Fibroblast of villous mesenchyme (primary cell): ENCODE measurements around the gene PIK3R5. TPM values are rescaled to one million over a fixed set of nuclear protein-coding genes. Genes with fewer than 3 reads are reported as not detected.

Source experiments
- DNase-seq: peaks from one replicate; pipeline ENCODE4 v3.0.0-alpha.2; 2010; ENCODE audit warnings: low read depth
- H3K4me3 ChIP-seq: 2 replicates; pipeline ENCODE4 v1.5.1; 2011; ENCODE audit warnings: low read depth, mild to moderate bottlenecking, low read length
- total RNA-seq: library from RNA; depleted of rRNA; stranded (reverse); fragments of >200 nt; gene quantifications from 2 replicates; pipeline ENCODE4 v1.2.3, GENCODE V29; 2012
- TF ChIP-seq, protein P1 (sequence below): IDR thresholded peaks from 2 replicates; pipeline ENCODE4 v1.5.1; 2012; ENCODE audit warnings: low read depth, mild to moderate bottlenecking, low read length; ENCODE audit not compliant: insufficient read depth

Gene PIK3R5
- total RNA-seq, 1 donor = not detected

DNA sequence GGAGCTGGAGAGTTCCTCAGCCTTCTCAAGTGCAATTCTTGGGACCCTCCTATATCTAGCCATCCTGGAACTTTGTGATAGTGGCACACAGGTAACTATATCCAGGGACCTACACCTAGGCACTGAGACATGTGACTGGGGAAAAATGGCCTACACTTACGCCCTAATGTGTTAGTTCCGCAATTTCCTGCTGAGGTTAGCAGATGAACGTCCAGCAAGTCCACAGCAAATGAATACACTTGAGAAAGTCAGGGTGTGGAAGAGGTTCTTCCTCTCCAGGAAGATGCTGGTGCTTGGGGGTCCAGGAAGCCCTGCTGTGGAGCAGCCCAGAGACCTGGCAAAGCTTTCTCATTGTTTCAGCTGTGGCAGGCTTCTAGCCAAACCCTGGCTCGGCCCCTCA is 20.8 kb downstream of the PIK3R5 start:
- H3K4me3 ChIP-seq = no peak overlapping the region
- TF ChIP-seq, protein P1, sequence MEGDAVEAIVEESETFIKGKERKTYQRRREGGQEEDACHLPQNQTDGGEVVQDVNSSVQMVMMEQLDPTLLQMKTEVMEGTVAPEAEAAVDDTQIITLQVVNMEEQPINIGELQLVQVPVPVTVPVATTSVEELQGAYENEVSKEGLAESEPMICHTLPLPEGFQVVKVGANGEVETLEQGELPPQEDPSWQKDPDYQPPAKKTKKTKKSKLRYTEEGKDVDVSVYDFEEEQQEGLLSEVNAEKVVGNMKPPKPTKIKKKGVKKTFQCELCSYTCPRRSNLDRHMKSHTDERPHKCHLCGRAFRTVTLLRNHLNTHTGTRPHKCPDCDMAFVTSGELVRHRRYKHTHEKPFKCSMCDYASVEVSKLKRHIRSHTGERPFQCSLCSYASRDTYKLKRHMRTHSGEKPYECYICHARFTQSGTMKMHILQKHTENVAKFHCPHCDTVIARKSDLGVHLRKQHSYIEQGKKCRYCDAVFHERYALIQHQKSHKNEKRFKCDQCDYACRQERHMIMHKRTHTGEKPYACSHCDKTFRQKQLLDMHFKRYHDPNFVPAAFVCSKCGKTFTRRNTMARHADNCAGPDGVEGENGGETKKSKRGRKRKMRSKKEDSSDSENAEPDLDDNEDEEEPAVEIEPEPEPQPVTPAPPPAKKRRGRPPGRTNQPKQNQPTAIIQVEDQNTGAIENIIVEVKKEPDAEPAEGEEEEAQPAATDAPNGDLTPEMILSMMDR = no peak
- no peak for DNase-seq

DNA sequence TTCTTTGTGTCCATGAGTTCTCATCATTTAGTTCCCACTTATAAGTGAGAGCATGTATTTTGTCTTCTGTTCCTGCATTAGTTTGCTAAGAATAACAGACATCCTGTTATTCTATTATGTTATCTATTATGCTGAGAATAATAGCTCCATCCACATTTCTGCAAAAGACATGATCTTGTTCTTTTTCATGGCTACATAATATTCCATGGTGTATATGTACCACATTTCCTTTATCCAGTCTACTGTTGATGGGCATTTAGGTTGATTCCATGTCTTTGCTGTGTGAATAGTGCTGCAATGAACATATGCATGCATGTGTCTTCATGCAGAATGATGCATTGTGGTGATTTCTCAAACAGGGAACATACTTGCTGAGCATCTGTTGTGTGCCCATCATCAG is 21.4 kb downstream of the PIK3R5 start:
- DNase-seq = no peak
- no peak overlapping the region for H3K4me3 ChIP-seq
- TF ChIP-seq, protein P1 = no peak

DNA sequence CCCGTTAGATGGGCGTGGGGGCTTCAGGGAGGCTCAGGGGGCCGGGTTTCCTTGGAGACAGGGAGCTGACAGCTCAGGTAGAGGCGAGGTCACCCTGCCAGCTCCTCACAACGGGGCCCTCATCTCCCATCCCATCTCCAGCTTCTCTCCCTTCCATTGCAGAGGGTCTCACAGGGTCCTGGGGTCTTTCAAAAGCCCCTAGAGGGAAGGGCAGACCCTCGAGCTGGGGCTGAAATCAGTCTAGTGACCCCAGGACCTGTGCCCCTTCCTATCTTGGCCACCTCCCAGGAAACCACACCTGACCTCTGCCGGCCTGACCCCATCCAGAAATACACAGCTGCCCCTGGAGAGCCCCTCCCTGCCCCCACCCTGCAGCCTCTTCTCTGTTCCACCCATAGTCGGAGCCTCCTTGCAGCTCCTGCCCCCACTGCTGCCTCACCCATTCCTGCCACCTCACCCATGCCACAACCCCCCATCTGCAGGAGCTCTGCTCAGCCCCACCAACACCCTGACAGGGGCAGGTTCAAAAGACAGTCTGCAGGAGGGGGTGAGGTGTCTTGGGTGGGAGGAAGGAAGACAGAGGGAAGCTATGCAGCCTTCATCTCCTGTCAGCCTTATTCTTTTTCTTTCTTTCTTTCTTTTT is 23.4 kb downstream of the PIK3R5 start:
- no peak for DNase-seq
- no peak overlapping the region for H3K4me3 ChIP-seq
- TF ChIP-seq, protein P1 = no peak

DNA sequence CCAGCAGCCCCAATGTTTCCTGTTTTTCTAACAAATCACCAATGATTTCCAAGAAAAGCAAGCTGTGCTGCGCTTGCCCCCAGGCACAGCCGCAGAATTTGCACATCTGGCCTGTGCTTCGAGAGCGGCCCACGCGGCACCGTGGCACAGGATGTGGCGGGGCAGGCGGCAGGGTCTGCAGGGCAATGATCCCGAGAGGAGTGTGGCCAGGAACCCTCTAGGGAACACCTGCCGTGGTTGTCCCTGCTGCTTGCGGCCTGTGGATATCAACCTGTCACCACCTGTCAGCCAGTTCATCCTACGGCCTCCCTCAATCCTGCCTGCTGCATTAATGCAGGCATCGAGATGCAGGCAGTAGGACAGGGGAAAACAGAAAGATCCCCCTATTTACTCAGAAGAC is 24.0 kb downstream of the PIK3R5 start:
- no peak overlapping the region for H3K4me3 ChIP-seq
- TF ChIP-seq, protein P1 = no peak
- DNase-seq = no peak

DNA sequence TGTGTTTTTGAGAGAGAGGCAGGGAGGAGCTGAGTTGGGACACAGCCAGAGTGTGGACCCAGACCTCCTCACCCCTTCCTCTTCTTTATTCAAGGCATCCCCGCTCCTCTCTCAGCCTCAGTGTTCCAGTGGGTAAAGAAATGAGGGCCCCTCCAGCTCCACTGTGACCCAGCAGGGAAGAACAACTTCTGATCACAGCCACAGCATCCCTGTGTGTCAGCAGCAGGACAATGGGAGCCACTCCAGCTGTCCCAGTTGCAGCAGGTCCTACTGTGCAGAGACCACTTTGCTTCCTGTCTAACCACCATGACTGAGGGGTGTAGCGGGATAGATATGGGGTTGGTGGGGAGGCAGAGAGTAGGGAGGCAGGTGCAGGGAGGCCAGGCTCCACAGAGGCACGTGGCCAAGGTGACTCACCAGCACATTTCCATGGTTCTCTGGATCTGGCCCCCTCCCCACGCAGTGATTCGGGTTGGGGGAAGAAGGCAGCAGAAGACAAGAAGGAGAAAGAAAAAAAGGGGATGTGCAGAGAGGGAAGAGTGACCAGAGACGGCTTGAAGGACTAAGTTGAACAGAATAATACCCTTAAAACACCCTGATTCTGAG is 24.5 kb downstream of the PIK3R5 start:
- H3K4me3 ChIP-seq = no peak overlapping the region
- TF ChIP-seq, protein P1 = no peak
- no peak for DNase-seq

DNA sequence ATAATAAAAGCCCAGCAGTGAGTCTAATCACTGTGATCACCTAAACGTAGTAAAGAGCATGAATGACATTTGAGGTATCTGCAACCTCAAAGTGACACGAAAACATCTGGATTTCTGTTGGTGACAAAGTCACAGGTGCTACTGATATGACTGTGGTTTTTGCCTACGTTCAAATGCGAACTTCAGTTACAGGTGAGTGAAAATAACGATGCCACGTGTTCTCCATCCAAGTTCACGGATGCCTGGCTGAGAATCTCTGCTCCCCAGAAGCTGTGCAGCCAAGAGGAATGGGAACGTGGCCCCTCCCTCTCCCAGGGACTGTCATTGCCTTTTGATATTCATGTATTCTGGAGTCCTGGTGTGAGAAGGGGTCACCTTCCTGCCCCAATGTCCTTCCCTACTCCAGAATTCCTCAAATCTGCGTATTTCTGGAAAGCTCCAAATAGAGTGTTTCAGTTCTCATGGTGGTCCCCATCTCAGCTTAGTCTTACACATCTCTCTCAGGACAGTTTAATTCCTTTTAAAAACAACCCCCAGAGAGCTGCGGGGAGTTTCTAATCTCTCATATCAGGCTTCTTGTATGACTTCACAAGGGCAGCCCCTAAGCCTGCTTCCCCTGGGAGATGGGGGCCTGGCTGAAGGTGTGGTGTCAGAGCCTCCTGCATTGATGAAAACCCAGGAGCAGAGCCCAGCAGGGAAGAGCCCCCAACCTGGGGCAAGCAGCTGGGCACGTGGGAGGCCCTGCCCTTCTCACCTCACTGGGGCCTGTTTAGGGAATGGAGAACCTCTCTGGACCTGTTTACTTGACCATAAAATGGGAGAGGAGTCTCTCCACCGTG is 25.8 kb downstream of the PIK3R5 start:
- no peak for DNase-seq
- TF ChIP-seq, protein P1 = no peak
- no peak overlapping the region for H3K4me3 ChIP-seq
